ENCODE data around the gene ZNF143. TPM values are rescaled to one million over a fixed set of nuclear protein-coding genes. Genes with fewer than 3 reads are reported as not detected.
A peak's percentile ranks its signal among the peaks of the same experiment; 100 is the strongest.

Gene ZNF143
- total and polyA plus RNA-seq, 2 of the 13 experiments (the other 11 are each of a cell fraction or from before 2014, with no cell fraction given), result 22.4 to 35.6 TPM

GRCh38 chr11:9460322-9461062 lies at the start of gene ZNF143 (continued):
- 0 out of 2 replicates have a peak, but pooled peaks have one; percentile 10 for TF ChIP-seq ZC3H4 (CRISPR knock-in tag; IDR thresholded peaks at IDR 0.05; ENCODE audit: borderline replicate concordance)
- peak; percentile 48; the same call in 1 of the 2 replicates for TF ChIP-seq CHD2 (IDR thresholded peaks at IDR 0.05; ENCODE audit: low read depth, low read length)
- TF ChIP-seq, protein P1, sequence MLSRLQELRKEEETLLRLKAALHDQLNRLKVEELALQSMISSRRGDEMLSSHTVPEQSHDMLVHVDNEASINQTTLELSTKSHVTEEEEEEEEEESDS (CRISPR knock-in tag; IDR thresholded peaks at IDR 0.05; ENCODE audit: borderline replicate concordance), result peak; percentile 82; the same call in 1 of the 2 replicates
- peak; percentile 46; the same call in 1 of the 2 replicates for TF ChIP-seq ZNF639 (CRISPR knock-in tag; conservative IDR thresholded peaks at IDR 0.05)
- no peak for TF ChIP-seq TAF15 (IDR thresholded peaks at IDR 0.05; ENCODE audit: low read depth, low read length, poor library complexity, severe bottlenecking)
- TF ChIP-seq ZNF549 (CRISPR knock-in tag; IDR thresholded peaks at IDR 0.05), result no peak
- TF ChIP-seq, protein P2, sequence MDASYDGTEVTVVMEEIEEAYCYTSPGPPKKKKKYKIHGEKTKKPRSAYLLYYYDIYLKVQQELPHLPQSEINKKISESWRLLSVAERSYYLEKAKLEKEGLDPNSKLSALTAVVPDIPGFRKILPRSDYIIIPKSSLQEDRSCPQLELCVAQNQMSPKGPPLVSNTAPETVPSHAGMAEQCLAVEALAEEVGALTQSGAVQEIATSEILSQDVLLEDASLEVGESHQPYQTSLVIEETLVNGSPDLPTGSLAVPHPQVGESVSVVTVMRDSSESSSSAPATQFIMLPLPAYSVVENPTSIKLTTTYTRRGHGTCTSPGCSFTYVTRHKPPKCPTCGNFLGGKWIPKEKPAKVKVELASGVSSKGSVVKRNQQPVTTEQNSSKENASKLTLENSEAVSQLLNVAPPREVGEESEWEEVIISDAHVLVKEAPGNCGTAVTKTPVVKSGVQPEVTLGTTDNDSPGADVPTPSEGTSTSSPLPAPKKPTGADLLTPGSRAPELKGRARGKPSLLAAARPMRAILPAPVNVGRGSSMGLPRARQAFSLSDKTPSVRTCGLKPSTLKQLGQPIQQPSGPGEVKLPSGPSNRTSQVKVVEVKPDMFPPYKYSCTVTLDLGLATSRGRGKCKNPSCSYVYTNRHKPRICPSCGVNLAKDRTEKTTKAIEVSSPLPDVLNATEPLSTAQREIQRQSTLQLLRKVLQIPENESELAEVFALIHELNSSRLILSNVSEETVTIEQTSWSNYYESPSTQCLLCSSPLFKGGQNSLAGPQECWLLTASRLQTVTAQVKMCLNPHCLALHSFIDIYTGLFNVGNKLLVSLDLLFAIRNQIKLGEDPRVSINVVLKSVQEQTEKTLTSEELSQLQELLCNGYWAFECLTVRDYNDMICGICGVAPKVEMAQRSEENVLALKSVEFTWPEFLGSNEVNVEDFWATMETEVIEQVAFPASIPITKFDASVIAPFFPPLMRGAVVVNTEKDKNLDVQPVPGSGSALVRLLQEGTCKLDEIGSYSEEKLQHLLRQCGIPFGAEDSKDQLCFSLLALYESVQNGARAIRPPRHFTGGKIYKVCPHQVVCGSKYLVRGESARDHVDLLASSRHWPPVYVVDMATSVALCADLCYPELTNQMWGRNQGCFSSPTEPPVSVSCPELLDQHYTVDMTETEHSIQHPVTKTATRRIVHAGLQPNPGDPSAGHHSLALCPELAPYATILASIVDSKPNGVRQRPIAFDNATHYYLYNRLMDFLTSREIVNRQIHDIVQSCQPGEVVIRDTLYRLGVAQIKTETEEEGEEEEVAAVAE (CRISPR knock-in tag; IDR thresholded peaks at IDR 0.05; ENCODE audit: borderline replicate concordance), result peak; percentile 71; the same call in 1 of the 2 replicates
- peak; percentile 61 for TF ChIP-seq MAX (IDR thresholded peaks at IDR 0.05)
- TF ChIP-seq, protein P3, sequence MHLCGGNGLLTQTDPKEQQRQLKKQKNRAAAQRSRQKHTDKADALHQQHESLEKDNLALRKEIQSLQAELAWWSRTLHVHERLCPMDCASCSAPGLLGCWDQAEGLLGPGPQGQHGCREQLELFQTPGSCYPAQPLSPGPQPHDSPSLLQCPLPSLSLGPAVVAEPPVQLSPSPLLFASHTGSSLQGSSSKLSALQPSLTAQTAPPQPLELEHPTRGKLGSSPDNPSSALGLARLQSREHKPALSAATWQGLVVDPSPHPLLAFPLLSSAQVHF (CRISPR knock-in tag; IDR thresholded peaks at IDR 0.05), result peak; percentile 15; the same call in 1 of the 2 replicates
- TF ChIP-seq REST (IDR thresholded peaks at IDR 0.05; ENCODE audit: borderline replicate concordance in 1 of 2, low read depth in 1 of 2, low read length in 2 of 2), result peak in 1 of 2 experiments; percentile 47; a peak in 1 of 4 replicates
- TF ChIP-seq, protein P4, sequence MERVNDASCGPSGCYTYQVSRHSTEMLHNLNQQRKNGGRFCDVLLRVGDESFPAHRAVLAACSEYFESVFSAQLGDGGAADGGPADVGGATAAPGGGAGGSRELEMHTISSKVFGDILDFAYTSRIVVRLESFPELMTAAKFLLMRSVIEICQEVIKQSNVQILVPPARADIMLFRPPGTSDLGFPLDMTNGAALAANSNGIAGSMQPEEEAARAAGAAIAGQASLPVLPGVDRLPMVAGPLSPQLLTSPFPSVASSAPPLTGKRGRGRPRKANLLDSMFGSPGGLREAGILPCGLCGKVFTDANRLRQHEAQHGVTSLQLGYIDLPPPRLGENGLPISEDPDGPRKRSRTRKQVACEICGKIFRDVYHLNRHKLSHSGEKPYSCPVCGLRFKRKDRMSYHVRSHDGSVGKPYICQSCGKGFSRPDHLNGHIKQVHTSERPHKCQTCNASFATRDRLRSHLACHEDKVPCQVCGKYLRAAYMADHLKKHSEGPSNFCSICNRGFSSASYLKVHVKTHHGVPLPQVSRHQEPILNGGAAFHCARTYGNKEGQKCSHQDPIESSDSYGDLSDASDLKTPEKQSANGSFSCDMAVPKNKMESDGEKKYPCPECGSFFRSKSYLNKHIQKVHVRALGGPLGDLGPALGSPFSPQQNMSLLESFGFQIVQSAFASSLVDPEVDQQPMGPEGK (CRISPR knock-in tag; IDR thresholded peaks at IDR 0.05), result peak; percentile 81
